DOHH2 (cell line): Measurements from ENCODE around the gene PLPPR1.

Experiments
- EZH2phosphoT487 ChIP-seq: fragments of 200-600 bp; sonication (generic); IDR thresholded peaks from 2 replicates; pipeline ENCODE4 v1.6.1; 2017; ENCODE audit warnings: borderline replicate concordance, mild to moderate bottlenecking, antibody characterized with exemption, low read length, moderate library complexity, mixed read lengths
- TF ChIP-seq, protein P1 (sequence below): fragments of 200-600 bp; sonication (generic); IDR thresholded peaks from one replicate; pipeline ENCODE4 v1.5.1; 2014; ENCODE audit warnings: antibody characterized with exemption, mild to moderate bottlenecking, low read depth, low read length; ENCODE audit not compliant: poor library complexity, severe bottlenecking

DNA sequence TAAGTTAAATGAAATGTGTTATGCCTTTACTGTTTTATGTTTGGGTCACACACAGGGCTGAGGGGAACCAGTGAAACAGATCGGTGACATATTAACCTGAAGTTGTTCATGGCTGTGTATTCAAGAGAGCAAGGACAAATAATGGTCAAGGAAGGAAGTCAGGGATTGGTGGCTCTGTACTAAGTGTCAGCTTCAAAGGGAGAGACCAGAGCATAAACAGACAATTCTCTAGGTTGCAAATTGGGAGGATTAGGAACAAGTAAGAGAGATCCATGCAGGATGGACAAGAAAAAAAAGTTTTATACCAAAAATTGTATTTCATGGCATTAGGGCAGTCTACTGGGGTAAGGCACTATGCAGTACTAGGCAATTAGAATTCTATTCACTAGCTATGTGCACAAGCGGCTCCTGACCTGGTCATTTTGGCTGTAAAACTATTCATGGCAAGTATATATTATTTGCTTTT, 156.3 kb downstream of the PLPPR1 start:
- TF ChIP-seq, protein P1, sequence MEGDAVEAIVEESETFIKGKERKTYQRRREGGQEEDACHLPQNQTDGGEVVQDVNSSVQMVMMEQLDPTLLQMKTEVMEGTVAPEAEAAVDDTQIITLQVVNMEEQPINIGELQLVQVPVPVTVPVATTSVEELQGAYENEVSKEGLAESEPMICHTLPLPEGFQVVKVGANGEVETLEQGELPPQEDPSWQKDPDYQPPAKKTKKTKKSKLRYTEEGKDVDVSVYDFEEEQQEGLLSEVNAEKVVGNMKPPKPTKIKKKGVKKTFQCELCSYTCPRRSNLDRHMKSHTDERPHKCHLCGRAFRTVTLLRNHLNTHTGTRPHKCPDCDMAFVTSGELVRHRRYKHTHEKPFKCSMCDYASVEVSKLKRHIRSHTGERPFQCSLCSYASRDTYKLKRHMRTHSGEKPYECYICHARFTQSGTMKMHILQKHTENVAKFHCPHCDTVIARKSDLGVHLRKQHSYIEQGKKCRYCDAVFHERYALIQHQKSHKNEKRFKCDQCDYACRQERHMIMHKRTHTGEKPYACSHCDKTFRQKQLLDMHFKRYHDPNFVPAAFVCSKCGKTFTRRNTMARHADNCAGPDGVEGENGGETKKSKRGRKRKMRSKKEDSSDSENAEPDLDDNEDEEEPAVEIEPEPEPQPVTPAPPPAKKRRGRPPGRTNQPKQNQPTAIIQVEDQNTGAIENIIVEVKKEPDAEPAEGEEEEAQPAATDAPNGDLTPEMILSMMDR: no peak
- TF ChIP-seq EZH2phosphoT487: no peak
